NCI-H460 (cell line): ENCODE results near the gene TRPM5. TPM values are rescaled to one million over a fixed set of nuclear protein-coding genes. Genes with fewer than 3 reads are reported as not detected.

Experiments used
- DNase-seq: peaks from one replicate; pipeline ENCODE4 v3.0.0-alpha.2; 2016; ENCODE audit warnings: low read depth; ENCODE audit errors: extremely low read depth
- total RNA-seq: library from RNA; depleted of rRNA; stranded (reverse); fragments of >200 nt; shearing (Covaris generic); gene quantifications from 2 replicates; pipeline ENCODE4 v1.2.3, GENCODE V29; 2014

TRPM5 gene
- total RNA-seq, 1 experiment from 2014 or later: not detected

DNA sequence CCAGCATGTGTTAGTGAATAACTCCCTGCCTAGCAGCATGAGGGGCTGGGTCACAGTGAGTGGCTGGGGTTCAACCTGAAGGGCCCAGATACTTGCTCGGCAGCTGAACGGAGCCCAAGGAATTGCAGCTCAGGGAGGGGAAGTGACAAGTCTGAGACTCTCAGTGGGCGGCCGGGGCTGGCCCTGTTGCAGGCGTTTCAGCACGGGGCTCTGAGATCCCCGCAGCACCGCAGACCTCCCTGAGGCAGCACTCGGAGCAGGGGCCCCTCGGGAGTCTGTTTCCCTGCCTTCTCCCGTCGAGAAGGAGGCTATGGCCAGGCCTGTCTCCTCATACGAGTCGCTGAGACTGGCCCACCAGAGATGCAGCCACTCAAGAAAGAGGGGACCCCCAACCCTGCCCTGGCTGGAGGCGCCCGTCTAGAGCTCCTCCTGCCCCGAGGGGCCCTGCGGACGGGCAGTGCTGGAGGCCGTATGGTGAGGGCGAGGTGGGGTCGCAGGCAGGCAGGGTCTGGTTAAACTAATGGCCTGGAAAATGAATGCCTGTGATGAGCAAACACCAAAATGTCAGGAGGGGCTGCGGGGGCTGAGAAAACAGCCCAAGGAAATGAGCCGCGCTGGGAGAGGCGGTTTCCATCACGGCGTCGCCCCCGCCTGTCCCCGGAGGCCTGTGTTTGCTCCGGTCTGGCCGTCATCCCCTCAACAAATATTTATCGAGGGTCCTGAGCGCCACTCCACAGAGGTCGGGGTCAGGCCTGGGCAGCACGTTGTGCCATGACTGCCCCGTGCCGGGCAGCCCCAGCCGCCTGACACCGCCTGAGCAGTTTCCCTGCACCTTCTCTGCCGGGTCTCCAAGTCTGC lies 34.5 kb downstream of the TRPM5 start:
- DNase-seq: no peak

DNA sequence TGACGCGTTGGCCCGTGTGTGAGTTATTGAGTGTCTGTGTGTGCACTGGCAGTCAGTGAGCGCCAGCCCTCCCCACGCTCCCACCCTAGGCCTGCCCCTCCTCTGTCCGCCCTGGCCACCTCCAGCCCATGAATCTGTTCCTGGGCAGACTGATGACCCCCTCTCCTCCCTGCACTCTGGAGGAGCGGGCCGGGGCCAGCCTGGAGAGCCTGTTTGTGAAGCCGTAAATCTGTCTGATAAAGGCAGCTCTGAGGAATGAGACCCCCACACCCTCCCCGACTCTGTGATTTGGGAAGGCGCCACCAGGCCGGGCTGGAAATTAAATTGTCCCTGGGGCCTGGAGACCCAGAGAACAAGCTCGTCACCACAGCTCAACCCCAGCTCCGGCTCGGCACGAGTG lies 35.2 kb downstream of the TRPM5 start:
- DNase-seq: no peak

DNA sequence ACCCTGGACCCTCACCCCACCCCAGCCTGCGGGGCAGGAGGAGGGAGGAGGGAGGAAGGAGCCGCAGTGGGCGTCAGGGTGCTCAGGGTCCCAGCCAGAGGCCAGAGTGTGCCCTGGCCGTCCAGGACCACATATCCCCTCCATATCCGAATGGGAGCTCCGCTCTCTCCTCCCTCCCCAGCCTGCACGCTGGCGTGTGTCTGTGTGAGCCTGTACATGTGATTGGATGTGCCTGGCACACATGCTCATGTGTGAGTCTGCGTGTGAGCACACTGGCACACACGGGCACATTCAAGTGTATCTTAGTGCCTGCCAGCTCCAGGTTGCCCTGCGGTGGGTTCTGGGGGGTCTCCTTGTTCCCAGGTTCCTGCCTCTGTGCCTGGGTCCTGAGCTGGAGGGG lies 35.6 kb downstream of the TRPM5 start:
- DNase-seq: no peak

DNA sequence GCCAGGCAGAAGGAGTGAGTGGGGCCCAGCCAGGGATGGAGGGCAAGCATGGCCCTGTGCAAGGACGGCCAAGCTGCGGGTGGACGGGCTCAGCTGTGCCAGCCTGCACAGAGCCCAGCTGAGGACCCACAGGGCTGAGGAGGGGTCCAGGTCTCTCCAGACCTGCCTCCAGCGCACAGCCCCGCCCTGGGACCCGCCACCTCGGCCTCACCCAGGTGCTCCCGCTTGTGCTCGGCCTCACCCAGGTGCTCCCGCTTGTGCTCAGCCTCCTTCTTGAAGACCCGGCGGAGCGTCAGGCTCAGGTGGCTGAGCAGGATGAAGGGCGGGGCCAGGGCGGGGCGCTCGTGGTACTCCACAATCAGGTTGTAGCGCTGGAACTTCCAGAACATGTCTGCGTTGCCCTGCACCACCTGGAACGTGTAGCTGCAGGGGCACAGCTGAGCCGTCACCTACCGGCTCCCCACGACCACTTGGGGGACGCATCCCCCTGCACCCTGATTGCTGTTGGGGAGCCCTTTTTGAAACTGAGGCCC lies 37.4 kb downstream of the TRPM5 start:
- no peak for DNase-seq

DNA sequence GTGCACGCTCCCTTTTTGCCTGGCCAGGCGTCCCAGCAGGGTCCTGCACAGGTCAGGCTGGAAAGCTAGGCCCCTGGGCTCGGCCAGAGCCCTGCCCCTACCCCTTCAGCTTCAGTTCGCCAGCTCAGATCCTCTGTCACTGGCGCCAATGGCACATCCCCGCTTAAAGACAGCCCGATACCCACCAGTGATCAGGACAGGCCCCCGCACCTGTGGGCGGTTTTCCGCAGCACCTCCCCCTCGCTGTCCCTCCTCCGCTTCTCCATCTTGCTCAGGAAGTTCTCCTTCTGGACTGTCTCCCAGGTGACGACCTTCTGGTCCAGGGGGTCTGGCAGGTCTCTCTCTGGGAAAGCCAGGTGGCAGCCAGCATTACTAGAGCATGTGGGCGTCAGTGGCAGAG lies 37.9 kb downstream of the TRPM5 start:
- DNase-seq: no peak

DNA sequence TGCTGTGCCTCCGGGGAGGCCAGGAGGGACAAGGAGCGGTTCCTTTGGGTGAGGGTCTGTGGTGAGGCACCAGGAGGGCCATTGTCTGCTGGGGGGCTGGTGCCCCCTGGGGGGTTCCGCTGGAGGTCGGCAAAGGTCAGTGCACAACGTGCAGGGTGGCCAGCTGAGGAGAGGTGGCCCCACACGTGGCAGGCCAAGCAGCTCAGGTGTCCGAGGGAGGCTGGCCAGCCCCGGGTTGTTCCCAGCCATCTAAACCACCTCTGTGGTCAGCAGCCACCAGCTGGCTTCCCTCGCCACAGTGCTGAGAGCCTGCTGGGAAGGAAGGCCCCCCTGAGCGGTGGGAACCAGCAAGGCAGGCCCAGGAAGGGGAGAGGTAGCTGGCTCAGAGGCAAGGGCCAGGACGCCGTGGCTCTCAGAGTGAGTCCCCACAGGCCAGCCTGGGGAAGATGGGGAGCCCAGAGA lies 39.5 kb downstream of the TRPM5 start:
- no peak for DNase-seq

DNA sequence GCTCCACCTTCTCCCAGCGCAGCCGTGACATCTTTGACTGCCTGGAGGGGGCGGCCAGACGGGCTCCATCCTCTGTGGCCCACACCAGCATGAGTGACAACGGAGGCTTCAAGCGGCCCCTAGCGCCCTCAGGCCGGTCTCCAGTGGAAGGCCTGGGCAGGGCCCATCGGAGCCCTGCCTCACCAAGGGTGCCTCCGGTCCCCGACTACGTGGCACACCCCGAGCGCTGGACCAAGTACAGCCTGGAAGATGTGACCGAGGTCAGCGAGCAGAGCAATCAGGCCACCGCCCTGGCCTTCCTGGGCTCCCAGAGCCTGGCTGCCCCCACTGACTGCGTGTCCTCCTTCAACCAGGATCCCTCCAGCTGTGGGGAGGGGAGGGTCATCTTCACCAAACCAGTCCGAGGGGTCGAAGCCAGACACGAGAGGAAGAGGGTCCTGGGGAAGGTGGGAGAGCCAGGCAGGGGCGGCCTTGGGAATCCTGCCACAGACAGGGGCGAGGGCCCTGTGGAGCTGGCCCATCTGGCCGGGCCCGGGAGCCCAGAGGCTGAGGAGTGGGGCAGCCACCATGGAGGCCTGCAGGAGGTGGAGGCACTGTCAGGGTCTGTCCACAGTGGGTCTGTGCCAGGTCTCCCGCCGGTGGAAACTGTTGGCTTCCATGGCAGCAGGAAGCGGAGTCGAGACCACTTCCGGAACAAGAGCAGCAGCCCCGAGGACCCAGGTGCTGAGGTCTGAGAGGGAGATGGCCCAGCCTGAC lies 41.2 kb downstream of the TRPM5 start:
- no peak for DNase-seq

DNA sequence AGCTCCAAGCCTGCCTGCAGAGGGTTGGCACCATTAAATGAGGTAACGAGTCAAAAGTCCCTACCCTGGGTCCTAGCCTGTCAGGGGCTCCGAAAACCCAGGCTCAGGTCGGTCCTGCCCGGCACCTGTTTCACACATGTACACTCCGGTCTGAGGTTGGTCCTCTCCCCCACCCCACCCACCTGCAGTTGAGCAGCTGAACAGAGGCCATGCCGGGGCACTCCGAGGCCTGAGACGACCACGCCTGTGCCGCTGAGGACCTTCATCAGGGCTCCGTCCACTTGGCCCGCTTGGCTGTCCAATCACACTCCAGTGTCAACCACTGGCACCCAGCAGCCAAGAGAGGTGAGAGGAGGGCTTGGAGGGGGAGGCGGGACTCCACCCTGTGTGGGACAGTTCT lies 42.2 kb downstream of the TRPM5 start:
- no peak for DNase-seq

DNA sequence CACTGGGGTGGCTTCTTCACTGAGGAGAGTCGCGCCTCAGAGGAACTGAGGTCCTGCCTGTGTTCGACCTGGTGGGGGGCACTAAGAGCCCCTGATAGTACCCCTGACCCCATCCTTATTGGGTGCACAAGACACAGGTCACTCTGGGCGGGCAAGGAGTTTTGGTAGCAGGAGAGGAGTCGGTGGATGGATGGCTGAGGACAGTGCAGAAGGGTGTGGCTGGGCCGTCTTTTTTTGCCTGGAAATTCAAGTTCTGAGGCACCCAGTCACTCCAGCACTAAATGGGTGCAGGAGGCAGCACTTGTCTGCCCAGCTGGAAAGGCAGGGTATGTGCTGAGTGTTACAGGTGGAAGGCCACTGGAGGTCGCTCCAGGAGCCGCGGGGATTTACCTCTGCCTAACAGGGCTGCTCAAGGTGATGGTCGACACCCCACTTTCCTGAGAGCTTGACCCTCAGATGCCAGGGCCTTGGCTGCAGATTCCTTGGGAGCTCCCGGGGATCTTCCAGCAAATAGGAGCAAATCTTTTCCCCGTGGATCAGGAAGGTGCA lies 42.8 kb downstream of the TRPM5 start:
- DNase-seq: no peak

DNA sequence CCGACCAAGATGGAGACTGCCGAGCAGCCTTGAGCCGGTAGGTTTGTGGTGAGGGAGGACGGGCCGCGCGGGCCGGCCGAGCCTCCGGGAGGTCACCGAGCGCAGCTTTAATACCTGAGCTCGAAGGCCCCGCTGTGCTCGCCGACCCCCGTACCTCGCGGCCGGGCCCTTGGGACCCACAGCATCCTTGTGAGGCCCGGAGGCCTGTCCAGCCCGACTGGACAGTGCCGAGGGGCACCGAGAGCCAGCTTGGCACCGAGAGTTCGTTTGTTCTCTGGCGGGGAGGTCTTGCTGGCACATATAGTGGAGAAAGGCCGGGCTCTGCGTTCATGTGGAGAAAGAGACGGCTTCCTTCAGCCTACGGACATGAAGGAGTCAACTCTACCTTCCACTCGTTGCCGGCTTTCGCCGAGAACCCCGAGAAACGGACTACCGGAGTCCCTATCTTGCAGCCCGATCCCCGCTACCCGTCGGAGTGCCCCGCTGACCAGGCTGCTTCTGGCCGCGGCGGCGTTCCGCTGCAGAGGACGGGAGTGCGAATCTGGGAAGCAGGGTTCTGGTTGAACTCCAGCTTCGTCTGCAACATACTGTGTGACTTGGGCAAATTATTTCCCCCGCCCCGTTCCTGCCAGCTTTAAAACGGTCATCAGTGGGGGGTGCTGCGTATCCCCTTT lies 43.4 kb downstream of the TRPM5 start:
- no peak for DNase-seq

DNA sequence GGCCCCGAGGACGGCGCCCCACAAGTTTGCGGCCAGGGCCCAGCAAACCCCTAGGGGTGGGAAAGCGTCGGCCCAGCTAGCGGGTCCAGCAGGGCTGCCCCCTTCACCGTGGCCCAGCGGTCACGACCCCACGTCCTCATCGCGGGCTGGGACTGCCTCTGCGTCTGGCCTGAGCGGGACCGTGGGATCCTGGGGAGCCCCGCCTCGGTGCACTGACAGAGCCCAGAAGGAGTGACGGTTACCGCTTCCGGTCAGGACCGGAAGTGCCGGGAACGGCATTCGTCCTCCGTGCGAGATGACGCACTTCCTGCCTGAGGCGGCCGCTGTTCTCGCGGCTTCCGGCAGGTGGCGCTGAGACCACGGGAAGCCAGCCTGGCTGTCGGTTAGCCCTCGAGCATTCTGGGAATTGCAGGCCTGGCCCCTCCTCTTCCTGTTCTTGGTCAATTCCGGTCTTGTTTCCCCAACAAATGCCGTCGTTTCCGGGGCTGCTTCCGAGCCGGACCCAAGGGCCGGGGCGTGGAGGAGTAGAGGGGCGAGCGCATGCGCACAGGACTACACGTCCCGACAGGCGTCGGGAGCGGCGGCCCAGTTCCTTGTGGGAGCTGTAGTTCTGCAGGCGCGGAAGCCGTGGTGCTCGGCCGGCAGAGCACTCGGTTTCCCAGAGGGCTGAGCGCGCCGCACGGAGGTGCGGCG lies 44.1 kb downstream of the TRPM5 start, which contains the start of gene TSSC4:
TSSC4 (plus strand) TSS at position 682 of the 693 bp plus-strand sequence. CDS start 1,884 bp downstream, outside the sequence.
- DNase-seq: peak; percentile 99

DNA sequence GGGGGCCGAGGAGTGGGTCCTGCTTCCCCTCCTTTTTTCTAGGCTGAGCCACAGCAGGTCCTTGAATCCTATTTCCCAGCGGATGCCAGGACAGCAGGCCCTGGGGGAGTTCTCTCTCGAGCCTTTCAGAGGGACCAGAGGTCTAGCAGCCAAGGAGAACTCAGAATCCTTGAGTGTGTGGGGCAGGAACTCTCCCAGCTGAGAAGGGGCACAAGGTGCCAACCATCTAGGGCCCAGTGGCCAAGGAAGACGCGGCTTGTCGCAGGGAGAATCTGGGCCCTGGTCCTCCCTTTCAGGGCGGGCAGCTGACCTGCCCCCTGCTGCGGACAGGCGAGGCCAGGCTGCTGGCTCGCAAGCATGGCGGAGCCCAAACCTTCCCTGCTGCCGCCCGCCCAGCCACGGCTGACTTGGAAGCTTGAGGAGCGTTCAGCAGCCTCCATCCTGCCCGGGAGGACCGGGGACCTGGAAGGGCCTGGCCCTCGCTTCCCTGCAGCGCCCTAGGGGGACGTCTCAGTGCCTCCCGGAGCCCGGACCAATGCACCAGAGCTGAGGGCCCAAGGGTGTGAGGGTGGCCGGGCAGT lies 44.7 kb downstream of the TRPM5 start:
- DNase-seq: no peak

DNA sequence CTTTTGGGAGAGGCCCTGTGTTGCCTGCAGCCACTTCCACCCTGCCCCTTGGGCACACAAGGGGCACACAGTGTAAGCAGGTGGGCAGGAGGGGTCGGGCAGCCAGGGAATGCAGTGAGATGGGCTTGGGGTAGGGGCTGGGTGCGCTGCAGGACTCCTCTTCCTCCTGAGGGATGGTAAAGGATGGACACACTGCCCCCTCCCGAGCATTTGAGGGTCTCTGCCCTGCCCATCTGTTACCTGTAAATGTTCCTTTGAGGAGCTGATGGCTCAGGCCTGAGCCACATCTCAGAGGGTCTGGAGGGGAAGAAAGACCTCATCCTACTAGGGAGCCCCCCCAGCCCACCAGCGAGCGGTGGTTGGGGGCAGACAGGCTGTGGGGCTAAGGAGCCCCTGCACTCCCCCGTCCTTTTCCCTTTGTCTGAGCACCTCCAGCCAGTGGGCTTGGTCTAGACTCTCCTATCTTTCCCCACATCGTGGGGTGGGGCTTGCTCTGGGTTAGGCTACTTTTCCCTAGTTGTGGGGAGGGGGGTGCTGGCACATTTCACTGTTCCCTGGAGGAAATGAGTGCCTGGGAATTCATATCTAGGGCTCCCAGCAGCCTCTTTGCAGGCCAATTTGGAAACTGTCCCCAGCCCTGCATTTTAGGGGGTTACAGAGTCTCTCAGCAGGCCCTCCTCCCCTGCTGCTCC lies 45.5 kb downstream of the TRPM5 start:
- no peak for DNase-seq

DNA sequence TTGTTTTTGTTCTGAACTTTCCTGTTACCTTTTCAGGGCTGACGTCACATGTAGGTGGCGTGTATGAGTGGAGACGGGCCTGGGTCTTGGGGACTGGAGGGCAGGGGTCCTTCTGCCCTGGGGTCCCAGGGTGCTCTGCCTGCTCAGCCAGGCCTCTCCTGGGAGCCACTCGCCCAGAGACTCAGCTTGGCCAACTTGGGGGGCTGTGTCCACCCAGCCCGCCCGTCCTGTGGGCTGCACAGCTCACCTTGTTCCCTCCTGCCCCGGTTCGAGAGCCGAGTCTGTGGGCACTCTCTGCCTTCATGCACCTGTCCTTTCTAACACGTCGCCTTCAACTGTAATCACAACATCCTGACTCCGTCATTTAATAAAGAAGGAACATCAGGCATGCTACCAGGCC lies 47.3 kb downstream of the TRPM5 start:
- DNase-seq: no peak

DNA sequence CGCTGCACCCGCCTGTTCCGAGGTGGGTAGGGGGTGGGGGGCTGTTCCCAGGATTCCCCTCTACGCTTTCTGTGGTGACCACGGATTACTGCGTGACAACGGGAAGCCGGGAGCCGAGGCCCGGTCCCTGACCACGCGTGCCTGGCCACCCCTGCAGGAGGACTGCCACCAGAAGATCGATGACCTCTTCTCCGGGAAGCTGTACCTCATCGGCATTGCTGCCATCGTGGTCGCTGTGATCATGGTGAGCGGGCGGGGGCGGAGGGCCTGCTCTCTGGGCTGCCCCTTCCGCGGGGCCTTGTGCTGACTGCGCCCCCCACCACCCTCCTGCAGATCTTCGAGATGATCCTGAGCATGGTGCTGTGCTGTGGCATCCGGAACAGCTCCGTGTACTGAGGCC lies 47.8 kb downstream of the TRPM5 start:
- DNase-seq: no peak

DNA sequence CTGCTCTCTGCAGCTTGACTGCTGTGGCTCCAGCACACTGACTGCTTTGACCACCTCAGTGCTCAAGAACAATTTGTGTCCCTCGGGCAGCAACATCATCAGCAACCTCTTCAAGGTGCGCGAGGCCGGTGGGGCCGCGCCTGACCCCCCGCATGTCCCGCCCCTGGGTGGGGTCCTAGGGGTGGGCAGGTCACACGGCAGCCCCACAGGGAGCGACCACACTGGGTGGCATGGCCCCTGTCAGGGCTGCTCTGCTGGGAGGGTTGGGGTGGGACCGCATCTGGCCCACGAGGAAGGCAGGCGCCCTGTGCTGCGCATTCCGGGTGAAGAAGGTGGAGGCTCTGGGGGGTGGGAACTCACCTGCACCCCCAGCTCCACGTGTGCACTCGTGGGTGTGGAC lies 48.5 kb downstream of the TRPM5 start:
- no peak for DNase-seq

DNA sequence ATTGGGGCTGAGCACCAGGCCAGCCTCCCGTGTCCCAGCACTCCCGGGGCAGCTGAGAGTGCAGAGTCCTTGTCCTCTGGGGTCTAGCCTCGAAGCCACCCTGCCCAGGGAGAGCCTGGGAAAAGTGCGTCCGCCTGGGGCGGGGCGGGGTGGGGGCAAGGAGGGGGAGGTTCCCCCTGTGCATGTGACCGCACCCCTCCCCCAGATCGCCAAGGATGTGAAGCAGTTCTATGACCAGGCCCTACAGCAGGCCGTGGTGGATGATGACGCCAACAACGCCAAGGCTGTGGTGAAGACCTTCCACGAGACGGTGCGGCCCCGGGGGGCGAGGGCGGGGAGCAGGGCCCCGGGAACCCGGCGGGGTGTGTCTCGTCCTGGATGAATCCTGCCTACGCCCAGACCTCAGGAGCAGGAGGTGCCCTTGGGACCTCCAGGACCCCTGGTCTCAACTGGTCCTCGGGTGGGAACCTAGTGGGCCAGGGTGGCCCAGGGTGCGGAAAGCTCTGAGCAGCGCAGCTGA lies 49.0 kb downstream of the TRPM5 start:
- DNase-seq: no peak

DNA sequence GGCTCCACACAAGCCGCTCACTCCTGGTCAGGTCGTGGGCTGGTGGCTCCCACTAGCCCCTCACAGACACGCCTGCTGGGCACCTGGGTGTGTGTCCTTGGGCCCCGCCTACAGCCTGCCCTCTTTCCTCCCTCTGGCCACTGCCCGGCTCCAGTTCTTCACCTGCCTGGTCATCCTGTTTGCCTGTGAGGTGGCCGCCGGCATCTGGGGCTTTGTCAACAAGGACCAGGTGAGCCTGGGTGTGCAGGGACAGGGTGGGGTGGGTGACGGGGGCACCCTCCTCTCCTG lies 49.6 kb downstream of the TRPM5 start:
- DNase-seq: no peak
